ENCODE data around the gene SYT10. TPM values are rescaled to one million over a fixed set of nuclear protein-coding genes. Genes with fewer than 3 reads are reported as not detected.

The SYT10 gene, protein sequence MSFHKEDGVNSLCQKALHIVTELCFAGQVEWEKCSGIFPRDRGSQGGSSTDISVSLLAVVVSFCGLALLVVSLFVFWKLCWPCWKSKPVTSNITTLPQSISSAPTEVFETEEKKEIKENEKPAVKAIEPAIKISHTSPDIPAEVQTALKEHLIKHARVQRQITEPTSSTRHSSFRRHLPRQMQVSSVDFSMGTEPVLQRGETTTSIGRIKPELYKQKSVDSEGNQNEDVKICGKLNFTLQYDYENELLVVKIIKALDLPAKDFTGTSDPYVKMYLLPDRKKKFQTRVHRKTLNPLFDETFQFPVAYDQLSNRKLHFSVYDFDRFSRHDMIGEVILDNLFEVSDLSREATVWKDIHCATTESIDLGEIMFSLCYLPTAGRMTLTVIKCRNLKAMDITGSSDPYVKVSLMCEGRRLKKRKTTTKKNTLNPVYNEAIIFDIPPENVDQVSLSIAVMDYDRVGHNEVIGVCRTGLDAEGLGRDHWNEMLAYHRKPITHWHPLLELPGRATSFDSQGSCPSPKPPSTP
- polyA plus RNA-seq (2013): not detected

DNA sequence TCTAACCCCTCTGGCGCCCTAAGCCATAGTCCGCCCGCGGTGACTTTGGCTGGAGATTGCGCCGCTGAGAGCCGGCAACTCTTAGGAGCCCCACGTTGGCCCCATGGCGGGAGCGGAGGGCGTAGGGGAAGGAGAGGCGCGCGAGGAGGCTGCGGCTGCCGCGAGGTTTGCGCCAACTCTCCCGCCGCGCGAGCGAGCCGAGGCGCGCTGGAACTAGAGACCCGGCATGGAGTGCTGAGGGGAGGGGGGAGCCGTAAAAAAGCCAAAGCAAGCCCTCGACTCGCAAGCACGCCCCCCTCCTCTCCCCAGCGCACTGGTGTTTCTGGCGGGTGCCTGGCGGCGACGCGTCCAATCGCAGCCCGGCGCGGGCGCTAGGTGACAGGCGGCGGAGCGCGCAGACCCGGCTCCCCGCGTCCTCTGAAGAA lies at the start of gene SYT10:
Gene SYT10, minus strand, starts transcription at position 233 of the 425 bp plus-strand sequence. CDS start 297 bp downstream, outside the sequence.
- Histone ChIP-seq H3K9me3 (ENCODE audit: control extremely low read depth in 1 of 5, control insufficient read depth in 4 of 5, insufficient read depth in 2 of 5, low read depth in 1 of 5, low read length in 4 of 5) (peaks cover 0 to 4% (median 3%) of the 10 kb centered on the region in 5 experiments), H3K27me3 (replicated peaks in 2 of 5; ENCODE audit: control insufficient read depth in 4 of 5, insufficient read depth in 5 of 5, low read length in 4 of 5) (peaks cover 22 to 58% (median 27%) of the 10 kb centered on the region in 5 experiments), H3K4me1 (ENCODE audit: control extremely low read depth in 1 of 4, control insufficient read depth in 4 of 4, insufficient read depth in 4 of 4, low read length in 3 of 4) (peaks cover 0 to 11% (median 9%) of the 10 kb centered on the region in 4 experiments), H3K4me3 (ENCODE audit: control insufficient read depth in 1 of 7, extremely low read depth in 1 of 7, insufficient read depth in 4 of 7, low read depth in 2 of 7, low read length in 6 of 7) (peak within 1 kb of the TSS; percentile 17 to 78 (median 68)), H3K27ac (ENCODE audit: insufficient read depth in 1 of 2, low read depth in 1 of 2, low read length in 2 of 2, poor library complexity in 1 of 2, severe bottlenecking in 2 of 2) (no peak within 1 kb of the TSS), H3K36me3 (ENCODE audit: control insufficient read depth in 4 of 4, insufficient read depth in 4 of 4, low read length in 3 of 4) (no peaks in the 10 kb centered on the region)
- peak in 2 of 3 donors; percentile 31 to 36 for DNase-seq
- WGBS (ENCODE audit: insufficient coverage): 8% methylated on average over 19 of the region's 49 CpGs
- POLR2A ChIA-PET: no interaction called here
- CTCF ChIA-PET: no interaction called here

DNA sequence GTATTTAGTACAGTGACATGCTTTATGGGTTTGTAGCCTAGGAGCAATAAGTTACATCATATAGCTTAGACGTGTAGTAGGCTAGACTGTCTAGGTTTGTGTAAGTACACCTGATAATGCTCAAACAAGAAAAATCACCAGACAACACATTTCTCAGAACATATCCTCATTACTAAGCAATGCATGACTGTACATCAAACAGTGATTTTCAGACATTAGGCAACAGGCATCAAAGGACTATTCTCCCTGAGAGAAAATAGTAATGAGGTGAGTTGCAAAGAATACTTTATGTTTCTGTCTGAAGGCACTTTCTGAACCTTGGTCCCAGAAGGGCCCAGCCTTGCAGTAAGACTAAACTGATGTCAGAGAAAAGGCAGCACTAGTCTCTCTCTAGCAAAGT lies 48.4 kb upstream of the SYT10 start:
- Histone ChIP-seq H3K4me3 (ENCODE audit: control insufficient read depth in 1 of 7, extremely low read depth in 1 of 7, insufficient read depth in 4 of 7, low read depth in 2 of 7, low read length in 6 of 7) (no peak overlapping the region), H3K36me3 (ENCODE audit: control insufficient read depth in 4 of 4, insufficient read depth in 4 of 4, low read length in 3 of 4) (no peaks in the 10 kb centered on the region), H3K27me3 (replicated peaks in 2 of 5; ENCODE audit: control insufficient read depth in 4 of 5, insufficient read depth in 5 of 5, low read length in 4 of 5) (no peaks in the 10 kb centered on the region), H3K4me1 (ENCODE audit: control extremely low read depth in 1 of 4, control insufficient read depth in 4 of 4, insufficient read depth in 4 of 4, low read length in 3 of 4) (no peaks in the 10 kb centered on the region), H3K27ac (ENCODE audit: insufficient read depth in 1 of 2, low read depth in 1 of 2, low read length in 2 of 2, poor library complexity in 1 of 2, severe bottlenecking in 2 of 2) (no peak overlapping the region), H3K9me3 (ENCODE audit: control extremely low read depth in 1 of 5, control insufficient read depth in 4 of 5, insufficient read depth in 2 of 5, low read depth in 1 of 5, low read length in 4 of 5) (peaks cover 0 to 6% (median under 1%) of the 10 kb centered on the region in 5 experiments)
- ChIA-PET CTCF (no interaction called here), POLR2A (no interaction called here)
- DNase-seq: no peak
- no CpG with 5 or more reads among the region's 1 CpG for WGBS (ENCODE audit: insufficient coverage)

DNA sequence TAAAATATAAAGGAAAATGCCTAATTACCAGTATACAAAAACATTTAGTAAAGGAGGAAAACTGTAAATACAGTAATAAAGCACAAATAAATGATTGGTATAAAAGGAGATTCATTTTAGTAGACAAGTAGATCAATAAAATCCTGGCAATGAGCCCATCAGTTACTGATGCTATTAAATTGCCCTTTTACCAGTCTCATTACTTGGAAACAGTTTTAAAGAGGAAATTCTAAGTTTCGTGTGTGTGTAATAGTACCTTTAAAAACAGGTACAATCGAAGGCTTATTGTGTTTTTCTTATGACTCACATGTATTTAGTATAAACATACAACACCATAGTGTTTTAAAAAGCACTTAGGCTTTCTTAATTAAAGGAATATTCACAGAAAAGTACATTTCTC lies 46.4 kb upstream of the SYT10 start:
- DNase-seq: no peak
- no CpG with 5 or more reads among the region's 2 CpGs for WGBS (ENCODE audit: insufficient coverage)
- Histone ChIP-seq H3K27ac (ENCODE audit: insufficient read depth in 1 of 2, low read depth in 1 of 2, low read length in 2 of 2, poor library complexity in 1 of 2, severe bottlenecking in 2 of 2) (no peak overlapping the region), H3K36me3 (ENCODE audit: control insufficient read depth in 4 of 4, insufficient read depth in 4 of 4, low read length in 3 of 4) (no peaks in the 10 kb centered on the region), H3K4me1 (ENCODE audit: control extremely low read depth in 1 of 4, control insufficient read depth in 4 of 4, insufficient read depth in 4 of 4, low read length in 3 of 4) (no peaks in the 10 kb centered on the region), H3K4me3 (ENCODE audit: control insufficient read depth in 1 of 7, extremely low read depth in 1 of 7, insufficient read depth in 4 of 7, low read depth in 2 of 7, low read length in 6 of 7) (no peak overlapping the region), H3K27me3 (replicated peaks in 2 of 5; ENCODE audit: control insufficient read depth in 4 of 5, insufficient read depth in 5 of 5, low read length in 4 of 5) (no peaks in the 10 kb centered on the region), H3K9me3 (ENCODE audit: control extremely low read depth in 1 of 5, control insufficient read depth in 4 of 5, insufficient read depth in 2 of 5, low read depth in 1 of 5, low read length in 4 of 5) (no peaks in the 10 kb centered on the region)
- ChIA-PET POLR2A (no interaction called here), CTCF (no interaction called here)

DNA sequence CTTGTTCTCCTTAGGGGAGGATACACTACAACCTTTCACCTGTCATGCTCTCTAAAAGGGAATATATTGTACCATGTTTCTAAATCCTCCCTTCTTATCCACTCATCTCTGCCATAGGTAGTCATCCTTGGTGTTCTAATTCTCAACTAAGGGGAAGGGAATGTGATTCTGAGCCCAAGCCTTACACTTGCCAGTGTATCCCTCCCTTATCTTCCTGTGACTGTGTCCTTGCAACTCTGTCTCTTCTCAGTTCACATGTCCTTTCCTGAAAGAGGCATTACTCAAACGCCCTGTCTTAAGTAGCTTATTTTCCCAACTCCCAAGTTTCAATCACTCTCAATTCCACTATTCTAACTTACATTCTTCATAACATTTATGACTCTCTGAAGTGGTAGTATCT lies 44.5 kb upstream of the SYT10 start:
- POLR2A ChIA-PET: no interaction called here
- Histone ChIP-seq H3K4me3 (ENCODE audit: control insufficient read depth in 1 of 7, extremely low read depth in 1 of 7, insufficient read depth in 4 of 7, low read depth in 2 of 7, low read length in 6 of 7) (no peak overlapping the region), H3K36me3 (ENCODE audit: control insufficient read depth in 4 of 4, insufficient read depth in 4 of 4, low read length in 3 of 4) (no peaks in the 10 kb centered on the region), H3K9me3 (ENCODE audit: control extremely low read depth in 1 of 5, control insufficient read depth in 4 of 5, insufficient read depth in 2 of 5, low read depth in 1 of 5, low read length in 4 of 5) (no peaks in the 10 kb centered on the region), H3K4me1 (ENCODE audit: control extremely low read depth in 1 of 4, control insufficient read depth in 4 of 4, insufficient read depth in 4 of 4, low read length in 3 of 4) (no peaks in the 10 kb centered on the region), H3K27me3 (replicated peaks in 2 of 5; ENCODE audit: control insufficient read depth in 4 of 5, insufficient read depth in 5 of 5, low read length in 4 of 5) (no peaks in the 10 kb centered on the region), H3K27ac (ENCODE audit: insufficient read depth in 1 of 2, low read depth in 1 of 2, low read length in 2 of 2, poor library complexity in 1 of 2, severe bottlenecking in 2 of 2) (no peak overlapping the region)
- no peak for DNase-seq
- CTCF ChIA-PET: no interaction called here
- WGBS (ENCODE audit: insufficient coverage): no CpG with 5 or more reads among the region's 1 CpG

DNA sequence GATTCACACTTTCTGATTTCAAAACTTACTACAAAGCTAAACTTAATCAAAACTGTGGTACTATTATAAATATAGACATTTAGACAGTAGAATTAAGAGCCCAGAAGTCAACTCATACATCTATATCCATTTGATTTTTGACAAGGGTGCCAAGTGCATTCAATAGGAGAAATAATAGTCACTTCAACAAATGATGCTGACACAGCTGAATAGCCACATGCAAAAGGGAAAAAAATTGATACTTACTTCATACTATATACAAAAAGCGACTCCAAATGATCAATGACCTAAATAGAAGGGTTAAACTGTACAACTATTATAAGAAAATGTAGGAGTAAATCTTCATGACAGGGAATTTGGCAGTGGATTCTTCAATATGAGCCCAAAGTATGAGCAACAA lies 40.7 kb upstream of the SYT10 start:
- no peak for DNase-seq
- H3K4me3 ChIP-seq (ENCODE audit: control insufficient read depth in 1 of 7, extremely low read depth in 1 of 7, insufficient read depth in 4 of 7, low read depth in 2 of 7, low read length in 6 of 7): no peak overlapping the region
- H3K27me3 ChIP-seq (replicated peaks in 2 of 5; ENCODE audit: control insufficient read depth in 4 of 5, insufficient read depth in 5 of 5, low read length in 4 of 5): no peaks in the 10 kb centered on the region
- WGBS (ENCODE audit: insufficient coverage): no CpG with 5 or more reads among the region's 1 CpG
- no peaks in the 10 kb centered on the region for H3K4me1 ChIP-seq (ENCODE audit: control extremely low read depth in 1 of 4, control insufficient read depth in 4 of 4, insufficient read depth in 4 of 4, low read length in 3 of 4)
- H3K27ac ChIP-seq (ENCODE audit: insufficient read depth in 1 of 2, low read depth in 1 of 2, low read length in 2 of 2, poor library complexity in 1 of 2, severe bottlenecking in 2 of 2): no peak overlapping the region
- ChIA-PET CTCF (no interaction called here), POLR2A (no interaction called here)
- H3K9me3 ChIP-seq (ENCODE audit: control extremely low read depth in 1 of 5, control insufficient read depth in 4 of 5, insufficient read depth in 2 of 5, low read depth in 1 of 5, low read length in 4 of 5): peaks cover 0 to 4% (median 0%) of the 10 kb centered on the region in 5 experiments
- no peaks in the 10 kb centered on the region for H3K36me3 ChIP-seq (ENCODE audit: control insufficient read depth in 4 of 4, insufficient read depth in 4 of 4, low read length in 3 of 4)

DNA sequence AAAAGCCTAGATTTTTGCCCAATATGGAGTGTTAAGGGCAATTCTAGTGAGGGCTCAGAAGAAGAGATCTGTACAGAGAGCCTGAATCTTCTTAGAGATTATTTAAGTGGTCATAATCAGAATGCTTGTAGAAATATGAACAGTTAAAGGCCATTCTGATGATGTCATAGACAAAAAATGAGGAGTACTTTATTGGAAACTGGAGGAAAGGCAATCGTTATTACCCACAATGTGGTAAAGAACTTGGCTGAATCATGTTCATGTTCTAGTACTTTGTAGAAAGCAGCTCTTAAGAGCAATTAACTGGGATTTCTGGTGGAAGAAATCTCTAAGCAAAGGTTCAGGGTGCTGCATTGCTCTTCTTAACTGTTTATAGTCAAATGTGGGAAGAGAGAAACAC lies 36.4 kb upstream of the SYT10 start:
- no peak overlapping the region for H3K27ac ChIP-seq (ENCODE audit: insufficient read depth in 1 of 2, low read depth in 1 of 2, low read length in 2 of 2, poor library complexity in 1 of 2, severe bottlenecking in 2 of 2)
- H3K4me3 ChIP-seq (ENCODE audit: control insufficient read depth in 1 of 7, extremely low read depth in 1 of 7, insufficient read depth in 4 of 7, low read depth in 2 of 7, low read length in 6 of 7): no peak overlapping the region
- POLR2A ChIA-PET: no interaction called here
- no peaks in the 10 kb centered on the region for H3K4me1 ChIP-seq (ENCODE audit: control extremely low read depth in 1 of 4, control insufficient read depth in 4 of 4, insufficient read depth in 4 of 4, low read length in 3 of 4)
- DNase-seq: no peak
- H3K27me3 ChIP-seq (replicated peaks in 2 of 5; ENCODE audit: control insufficient read depth in 4 of 5, insufficient read depth in 5 of 5, low read length in 4 of 5): no peaks in the 10 kb centered on the region
- CTCF ChIA-PET: no interaction called here
- WGBS (ENCODE audit: insufficient coverage): 100% methylated on average over 1 of the region's 1 CpG
- no peaks in the 10 kb centered on the region for H3K36me3 ChIP-seq (ENCODE audit: control insufficient read depth in 4 of 4, insufficient read depth in 4 of 4, low read length in 3 of 4)
- H3K9me3 ChIP-seq (ENCODE audit: control extremely low read depth in 1 of 5, control insufficient read depth in 4 of 5, insufficient read depth in 2 of 5, low read depth in 1 of 5, low read length in 4 of 5): peaks cover 0 to 4% (median 0%) of the 10 kb centered on the region in 5 experiments

DNA sequence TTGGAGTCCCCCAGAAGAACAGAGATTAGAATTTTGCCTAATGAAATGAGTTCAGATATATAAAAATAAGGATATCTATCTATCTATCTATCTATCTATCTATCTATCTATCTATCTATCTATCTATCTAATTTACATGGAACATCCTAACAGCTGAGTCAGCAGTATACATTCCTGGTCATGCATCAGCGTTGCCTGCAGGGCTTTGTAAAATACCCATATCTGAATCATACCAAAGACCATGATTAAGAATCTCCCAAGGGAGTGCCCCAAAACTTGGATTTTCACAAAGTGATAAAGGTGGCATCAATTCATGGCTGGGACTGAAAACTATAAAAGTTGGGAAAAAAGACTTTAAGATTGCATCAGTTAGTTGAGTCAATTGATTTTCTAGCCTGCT lies 32.7 kb upstream of the SYT10 start:
- WGBS (ENCODE audit: insufficient coverage): no CpG with 5 or more reads among the region's 1 CpG
- Histone ChIP-seq H3K36me3 (ENCODE audit: control insufficient read depth in 4 of 4, insufficient read depth in 4 of 4, low read length in 3 of 4) (no peaks in the 10 kb centered on the region), H3K9me3 (ENCODE audit: control extremely low read depth in 1 of 5, control insufficient read depth in 4 of 5, insufficient read depth in 2 of 5, low read depth in 1 of 5, low read length in 4 of 5) (peaks cover 0 to 2% (median 0%) of the 10 kb centered on the region in 5 experiments), H3K27me3 (replicated peaks in 2 of 5; ENCODE audit: control insufficient read depth in 4 of 5, insufficient read depth in 5 of 5, low read length in 4 of 5) (no peaks in the 10 kb centered on the region), H3K4me1 (ENCODE audit: control extremely low read depth in 1 of 4, control insufficient read depth in 4 of 4, insufficient read depth in 4 of 4, low read length in 3 of 4) (no peaks in the 10 kb centered on the region), H3K27ac (ENCODE audit: insufficient read depth in 1 of 2, low read depth in 1 of 2, low read length in 2 of 2, poor library complexity in 1 of 2, severe bottlenecking in 2 of 2) (no peak overlapping the region), H3K4me3 (ENCODE audit: control insufficient read depth in 1 of 7, extremely low read depth in 1 of 7, insufficient read depth in 4 of 7, low read depth in 2 of 7, low read length in 6 of 7) (no peak overlapping the region)
- no peak for DNase-seq
- POLR2A ChIA-PET: no interaction called here
- CTCF ChIA-PET: no interaction called here

All from common myeloid progenitor, CD34-positive (primary cell).